ENCODE results near the gene ST3GAL3. TPM values are rescaled to one million over a fixed set of nuclear protein-coding genes. Genes with fewer than 3 reads are reported as not detected.

Gene ST3GAL3
- total and polyA plus RNA-seq, 2 donors (not counting 3 experiments of a cell fraction or from before 2014, with no cell fraction given) = 14.3 to 35.8 TPM

DNA sequence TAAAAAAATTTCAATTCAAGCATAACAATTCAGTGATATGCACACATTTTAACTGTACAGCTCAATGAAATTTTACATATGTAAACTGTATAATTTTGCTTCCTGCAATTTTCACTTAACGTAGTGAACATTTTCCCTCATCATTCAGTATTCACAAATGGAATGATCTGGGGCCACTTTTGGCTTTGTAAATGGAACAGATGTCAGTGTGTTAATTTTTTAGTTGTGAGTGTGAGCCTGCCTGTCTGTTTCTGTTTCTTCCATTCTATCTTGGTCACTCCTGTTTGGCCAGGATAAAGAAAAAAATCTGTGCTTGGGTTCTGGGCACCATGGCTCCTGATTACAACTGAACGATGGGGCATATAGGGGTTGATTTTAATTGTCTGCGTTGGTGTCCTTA lies 20.5 kb upstream of the ST3GAL3 start:
- dilution Hi-C loops (cut with MboI; ENCODE audit: extremely low pct_ligation_motif_present, low sequenced_read_pairs) = no loop called here

More for the DNA sequence above, 20.5 kb upstream of the ST3GAL3 start:
- Histone ChIP-seq H3K4me3 (replicated peaks in 1 of 3; ENCODE audit: insufficient read depth in 1 of 3, low read depth in 1 of 3, low read length in 3 of 3) (no peak overlapping the region), H3K4me1 (ENCODE audit: control insufficient read depth, extremely low read depth, insufficient read depth, low read length) (peaks cover 18% of the 10 kb centered on the region), H2AFZ (ENCODE audit: low read depth, low read length) (no peak overlapping the region), H3K27me3 (ENCODE audit: control insufficient read depth in 2 of 2, insufficient read depth in 2 of 2, low read length in 2 of 2) (no peaks in the 10 kb centered on the region), H3K27ac (ENCODE audit: insufficient read depth, low read depth, low read length) (no peak overlapping the region), H3K36me3 (ENCODE audit: control insufficient read depth in 2 of 2, extremely low read depth in 1 of 2, insufficient read depth in 2 of 2, low read length in 2 of 2) (peaks cover 32 to 64% of the 10 kb centered on the region in 2 experiments), H3K4me2 (ENCODE audit: insufficient read depth, low read length) (no peak overlapping the region), H3K9me1 (replicated peaks; ENCODE audit: control insufficient read depth, extremely low read depth, insufficient read depth, low read length) (no peaks in the 10 kb centered on the region), H3K9ac (replicated peaks; ENCODE audit: extremely low read depth, insufficient read depth, low read length) (no peak overlapping the region), H4K20me1 (replicated peaks; ENCODE audit: control insufficient read depth, extremely low read depth, insufficient read depth, low read length) (no peaks in the 10 kb centered on the region), H3K79me2 (ENCODE audit: control insufficient read depth, insufficient read depth, low read length) (no peaks in the 10 kb centered on the region), H3K9me3 (replicated peaks; ENCODE audit: control insufficient read depth, insufficient read depth, low read length) (no peaks in the 10 kb centered on the region)
- no TSS peak for BruUV-seq (replicated peaks)
- intact Hi-C loops (cut with micrococcal nuclease) = no loop called here
- CTCF ChIA-PET = interaction anchor here (2.4 to 2.7 kb wide), 2 partner anchors 36 to 248 kb away, joined by 7 to 19 read pairs; partner anchors contain the start of gene KDM4A
- FAIRE-seq (no peak), DNase-seq (ENCODE audit: low read depth, low spot score) (no peak)
- POLR2A ChIA-PET = no interaction called here
- TF ChIP-seq, protein P1, sequence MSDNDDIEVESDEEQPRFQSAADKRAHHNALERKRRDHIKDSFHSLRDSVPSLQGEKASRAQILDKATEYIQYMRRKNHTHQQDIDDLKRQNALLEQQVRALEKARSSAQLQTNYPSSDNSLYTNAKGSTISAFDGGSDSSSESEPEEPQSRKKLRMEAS (IDR thresholded peaks at IDR 0.05; ENCODE audit: insufficient read depth, insufficient read length) = no peak
- TF ChIP-seq EZH2 (IDR thresholded peaks at IDR 0.05; ENCODE audit: borderline replicate concordance, low read depth, low read length, severe bottlenecking) (no peak), POLR2AphosphoS5 (IDR thresholded peaks at IDR 0.05; ENCODE audit: insufficient read depth, low read depth, low read length) (no peak), JUN (IDR thresholded peaks at IDR 0.05; ENCODE audit: borderline replicate concordance, insufficient read depth, insufficient read length, low read depth) (no peak), FOS (IDR thresholded peaks at IDR 0.05; ENCODE audit: borderline replicate concordance, insufficient read depth, low read length) (no peak), GATA2 (IDR thresholded peaks at IDR 0.05; ENCODE audit: insufficient read depth, insufficient read length, low read depth, low read length) (no peak), POLR2A (IDR thresholded peaks at IDR 0.05; ENCODE audit: low read depth, low read length) (no peak), MYC (IDR thresholded peaks at IDR 0.05; ENCODE audit: low read depth, low read length) (no peak)
- TF ChIP-seq, protein P2, sequence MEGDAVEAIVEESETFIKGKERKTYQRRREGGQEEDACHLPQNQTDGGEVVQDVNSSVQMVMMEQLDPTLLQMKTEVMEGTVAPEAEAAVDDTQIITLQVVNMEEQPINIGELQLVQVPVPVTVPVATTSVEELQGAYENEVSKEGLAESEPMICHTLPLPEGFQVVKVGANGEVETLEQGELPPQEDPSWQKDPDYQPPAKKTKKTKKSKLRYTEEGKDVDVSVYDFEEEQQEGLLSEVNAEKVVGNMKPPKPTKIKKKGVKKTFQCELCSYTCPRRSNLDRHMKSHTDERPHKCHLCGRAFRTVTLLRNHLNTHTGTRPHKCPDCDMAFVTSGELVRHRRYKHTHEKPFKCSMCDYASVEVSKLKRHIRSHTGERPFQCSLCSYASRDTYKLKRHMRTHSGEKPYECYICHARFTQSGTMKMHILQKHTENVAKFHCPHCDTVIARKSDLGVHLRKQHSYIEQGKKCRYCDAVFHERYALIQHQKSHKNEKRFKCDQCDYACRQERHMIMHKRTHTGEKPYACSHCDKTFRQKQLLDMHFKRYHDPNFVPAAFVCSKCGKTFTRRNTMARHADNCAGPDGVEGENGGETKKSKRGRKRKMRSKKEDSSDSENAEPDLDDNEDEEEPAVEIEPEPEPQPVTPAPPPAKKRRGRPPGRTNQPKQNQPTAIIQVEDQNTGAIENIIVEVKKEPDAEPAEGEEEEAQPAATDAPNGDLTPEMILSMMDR (IDR thresholded peaks at IDR 0.05; ENCODE audit: extremely low read depth in 1 of 2, insufficient read depth in 1 of 2, low read depth in 1 of 2, low read length in 2 of 2) = no peak
